GM23338 (cell line): Measurements from ENCODE around the gene FBXL20. TPM values are rescaled to one million over a fixed set of nuclear protein-coding genes. Genes with fewer than 3 reads are reported as not detected.

Experiments
- ATAC-seq: fragments of 200-7000 bp; cut with Tn5 transposase; 3 replicates; pipeline ENCODE4 v1.9.1; 2020
- DNase-seq: peaks from one replicate; pipeline ENCODE4 v3.0.0-alpha.2; 2015; ENCODE audit warnings: low spot score
- H2AFZ ChIP-seq: fragments of 200-600 bp; sonication (generic); 2 replicates; pipeline ENCODE4 v1.8.0; 2016; ENCODE audit warnings: antibody characterized with exemption, mild to moderate bottlenecking, moderate library complexity
- H3F3A ChIP-seq: fragments of 200-600 bp; sonication (generic); replicated peaks from 2 replicates; pipeline ENCODE4 v1.8.0; 2017; ENCODE audit warnings: antibody characterized with exemption, mixed run types, low read depth
- H3K27ac ChIP-seq: fragments of 200-600 bp; sonication (generic); 2 replicates; pipeline ENCODE4 v1.6.1; 2016; ENCODE audit warnings: low read depth
- H3K27me3 ChIP-seq: fragments of 200-600 bp; sonication (generic); 2 replicates; pipeline ENCODE4 v1.8.0; 2016; ENCODE audit warnings: mild to moderate bottlenecking, mixed run types, moderate library complexity; ENCODE audit not compliant: insufficient read depth
- H3K36me3 ChIP-seq: fragments of 200-600 bp; sonication (generic); 2 replicates; pipeline ENCODE4 v1.8.0; 2016; ENCODE audit warnings: mild to moderate bottlenecking; ENCODE audit not compliant: insufficient read depth
- H3K4me1 ChIP-seq: fragments of 200-600 bp; sonication (generic); 2 replicates; pipeline ENCODE4 v1.8.0; 2016; ENCODE audit warnings: mild to moderate bottlenecking, moderate library complexity; ENCODE audit not compliant: insufficient read depth
- H3K4me2 ChIP-seq: fragments of 200-600 bp; sonication (generic); 2 replicates; pipeline ENCODE4 v1.7.1; 2017; ENCODE audit warnings: mixed run types
- H3K4me3 ChIP-seq: fragments of 200-600 bp; sonication (generic); 2 replicates; pipeline ENCODE4 v1.6.1; 2016; ENCODE audit warnings: mixed run types
- H3K79me2 ChIP-seq: fragments of 200-600 bp; sonication (generic); replicated peaks from 2 replicates; pipeline ENCODE4 v1.8.0; 2017; ENCODE audit warnings: mild to moderate bottlenecking; ENCODE audit not compliant: insufficient read depth
- H3K9me2 ChIP-seq: fragments of 200-600 bp; sonication (generic); 2 replicates; pipeline ENCODE4 v1.8.0; 2017; ENCODE audit not compliant: insufficient read depth
- H4K20me1 ChIP-seq: fragments of 200-600 bp; sonication (generic); replicated peaks from 2 replicates; pipeline ENCODE4 v1.8.0; 2017; ENCODE audit warnings: mild to moderate bottlenecking; ENCODE audit not compliant: insufficient read depth
- H3K27ac Mint-ChIP-seq: 2 replicates; pipeline ENCODE4 v1.8.0; 2020; ENCODE audit warnings: inconsistent platforms, mild to moderate bottlenecking, moderate library complexity, mixed read lengths
- H3K27me3 Mint-ChIP-seq: 3 replicates; pipeline ENCODE4 v1.8.0; 2022; ENCODE audit warnings: low read depth, mild to moderate bottlenecking, moderate library complexity, mixed read lengths, inconsistent platforms; ENCODE audit not compliant: insufficient read depth, poor library complexity
- H3K36me3 Mint-ChIP-seq: 3 replicates; pipeline ENCODE4 v1.8.0; 2021; ENCODE audit warnings: low read depth, mild to moderate bottlenecking, inconsistent platforms, moderate library complexity, mixed read lengths
- H3K4me1 Mint-ChIP-seq: 3 replicates; pipeline ENCODE4 v1.8.0; 2020; ENCODE audit warnings: mild to moderate bottlenecking, inconsistent platforms, mixed read lengths
- H3K4me3 Mint-ChIP-seq: 3 replicates; pipeline ENCODE4 v1.8.0; 2021; ENCODE audit warnings: moderate library complexity, mild to moderate bottlenecking, inconsistent platforms, mixed read lengths
- H3K9me3 Mint-ChIP-seq: 3 replicates; pipeline ENCODE4 v1.8.0; 2020; ENCODE audit warnings: moderate library complexity, mild to moderate bottlenecking, inconsistent platforms, mixed read lengths
- CREB1 ChIP-seq: fragments of 250-450 bp; sonication (Bioruptor Pico); IDR thresholded peaks from 2 replicates; pipeline ENCODE4 v1.5.0; 2020; ENCODE audit warnings: low read depth, mild to moderate bottlenecking, moderate library complexity
- CTCF ChIP-seq, 2 experiments: fragments of 200-600 bp in 1 of 2; sonication (generic) in 1 of 2; conservative IDR thresholded peaks; 2 replicates each; pipeline versions ENCODE4 v1.5.1 to v1.6.1; 2016 to 2017; ENCODE audit warnings: antibody characterized with exemption in 2 of 2, low read depth in 2 of 2, mild to moderate bottlenecking in 2 of 2, moderate library complexity in 1 of 2
- ETS1 ChIP-seq: IDR thresholded peaks from 2 replicates; pipeline ENCODE4 v1.6.1; 2016; ENCODE audit warnings: antibody characterized with exemption
- EZH2 ChIP-seq: fragments of 200-600 bp; sonication (generic); IDR thresholded peaks from one replicate; pipeline ENCODE4 v1.8.0; 2017; ENCODE audit warnings: antibody characterized with exemption, mild to moderate bottlenecking, low read depth; ENCODE audit not compliant: unreplicated experiment
- EZH2phosphoT487 ChIP-seq: fragments of 200-600 bp; sonication (generic); IDR thresholded peaks from one replicate; pipeline ENCODE4 v1.8.1; 2018; ENCODE audit warnings: antibody characterized with exemption; ENCODE audit not compliant: unreplicated experiment
- JUNB ChIP-seq: IDR thresholded peaks from one replicate; pipeline ENCODE4 v1.6.1; 2016; ENCODE audit warnings: antibody characterized with exemption; ENCODE audit not compliant: unreplicated experiment
- NANOG ChIP-seq: IDR thresholded peaks from 2 replicates; pipeline ENCODE4 v1.6.1; 2016; ENCODE audit warnings: antibody characterized with exemption, borderline replicate concordance
- REST ChIP-seq: IDR thresholded peaks from one replicate; pipeline ENCODE4 v1.6.1; 2018; ENCODE audit warnings: antibody characterized with exemption; ENCODE audit not compliant: unreplicated experiment
- STAT1 ChIP-seq: IDR thresholded peaks from one replicate; pipeline ENCODE4 v1.6.1; 2016; ENCODE audit warnings: antibody characterized with exemption; ENCODE audit not compliant: unreplicated experiment
- ZNF114 ChIP-seq: fragments of 250-450 bp; sonication (Bioruptor Pico); IDR thresholded peaks from 2 replicates; pipeline ENCODE4 v1.5.0; 2020; ENCODE audit warnings: mild to moderate bottlenecking, moderate library complexity
- ZNF331 ChIP-seq: fragments of 250-450 bp; sonication (Bioruptor Pico); IDR thresholded peaks from 2 replicates; pipeline ENCODE4 v1.5.0; 2020; ENCODE audit warnings: low read depth, mild to moderate bottlenecking, moderate library complexity
- ZNF462 ChIP-seq: fragments of 250-450 bp; sonication (Bioruptor Pico); IDR thresholded peaks from 2 replicates; pipeline ENCODE4 v1.5.0; 2020; ENCODE audit warnings: mild to moderate bottlenecking, moderate library complexity
- polyA plus RNA-seq: library from polyadenylated mRNA; unstranded; fragments of >200 nt; fragmentation: Nextera tagmentation; extraction: Ambion mirVana; gene quantifications from 2 replicates; pipeline ENCODE4 v1.2.1, GENCODE V29; 2016
- total RNA-seq: library from RNA; depleted of rRNA; stranded (reverse); fragments of >200 nt; shearing (Covaris generic); gene quantifications from 2 replicates; pipeline ENCODE4 v1.2.3, GENCODE V29; 2014

The FBXL20 gene
- total and polyA plus RNA-seq, 2 experiments from 2014 or later: 2.9 to 6.9 TPM

- DNase-seq (no peak), ATAC-seq (no peak)
- TF ChIP-seq EZH2 (no peak), CTCF (conservative IDR thresholded peaks at IDR 0.05; ENCODE audit: low read depth in 2 of 2) (no peak), JUNB (no peak), ZNF331 (CRISPR knock-in tag) (no peak), ZNF114 (CRISPR knock-in tag) (no peak), ETS1 (no peak), CREB1 (CRISPR knock-in tag) (no peak), STAT1 (no peak), EZH2phosphoT487 (no peak), REST (no peak), NANOG (no peak), ZNF462 (CRISPR knock-in tag) (no peak)
- Histone ChIP-seq H2AFZ (no peak overlapping the region), H3K36me3 (no peaks in the 10 kb centered on the region), H3K4me3 (no peak overlapping the region), H3K79me2 (no peaks in the 10 kb centered on the region), H3K27ac (no peak overlapping the region), H3K4me2 (no peak overlapping the region), H3K4me1 (peaks cover 15% of the 10 kb centered on the region), H3F3A (0 out of 2 replicates have a peak, but pooled peaks cover 8% of the 10 kb centered on the region), H3K9me2 (no peaks in the 10 kb centered on the region), H4K20me1 (no peaks in the 10 kb centered on the region), H3K27me3 (peaks cover 57% of the 10 kb centered on the region)
- no peaks in the 10 kb centered on the region; the same call in 2 of the 3 replicates for H3K9me3 Mint-ChIP-seq
- H3K4me1 Mint-ChIP-seq: peaks cover 22% of the 10 kb centered on the region
- no peaks in the 10 kb centered on the region; the same call in 2 of the 3 replicates for H3K36me3 Mint-ChIP-seq
- H3K27me3 Mint-ChIP-seq: peaks cover 53% of the 10 kb centered on the region
- no peak overlapping the region for H3K4me3 Mint-ChIP-seq
- H3K27ac Mint-ChIP-seq: no peak overlapping the region
Observed at GRCh38 chr17:39222151-39222550, 179.3 kb downstream of the FBXL20 start.
